ENCODE data around the gene HSP90AB1. TPM values are rescaled to one million over a fixed set of nuclear protein-coding genes. Genes with fewer than 3 reads are reported as not detected.

The HSP90AB1 gene
- polyA plus RNA-seq, 2 of the 4 experiments (the other 2 are of a cell fraction), result 1,136 to 1,155 TPM

- no peak for DNase-seq (ENCODE audit: low read depth in 1 of 2, low spot score in 1 of 2)
- Histone ChIP-seq H3K27ac (no peak overlapping the region), H3K9me3 (no peaks in the 10 kb centered on the region), H3K4me2 (no peak overlapping the region), H3K4me1 (peaks cover 4% of the 10 kb centered on the region; the same call in 2 of the 3 replicates), H3K4me3 (no peak overlapping the region)
- FAIRE-seq, result no peak
- ChIA-PET CTCF (interaction anchor here (0.6 to 6.2 kb wide), 10 partner anchors 9 to 1882 kb away, joined by 3 to 181 read pairs (median 8); partner anchors contain the start of gene HSP90AB1), POLR2A (no interaction called here)
- no peak for ATAC-seq
- 0% methylated on average over 1 of the region's 1 CpG for WGBS (ENCODE audit: missing lambda C conversion rate)
- TF ChIP-seq JUNB (IDR thresholded peaks at IDR 0.05) (no peak), HES2 (IDR thresholded peaks at IDR 0.05) (no peak), USF2 (IDR thresholded peaks at IDR 0.05) (no peak), REST (IDR thresholded peaks at IDR 0.05) (no peak), EHMT2 (IDR thresholded peaks at IDR 0.05; ENCODE audit: low read depth) (no peak), HOXA7 (CRISPR knock-in tag; IDR thresholded peaks at IDR 0.05) (no peak), ZSCAN20 (CRISPR knock-in tag; IDR thresholded peaks at IDR 0.05) (no peak), RARB (CRISPR knock-in tag; IDR thresholded peaks at IDR 0.05) (no peak), NPAS2 (CRISPR knock-in tag; IDR thresholded peaks at IDR 0.05; ENCODE audit: borderline replicate concordance) (no peak), PBX3 (IDR thresholded peaks at IDR 0.05) (no peak), CBX2 (IDR thresholded peaks at IDR 0.05; ENCODE audit: borderline replicate concordance, low read depth) (no peak), E2F6 (IDR thresholded peaks at IDR 0.05; ENCODE audit: borderline replicate concordance, low read depth) (no peak), FOSL2 (IDR thresholded peaks at IDR 0.05) (no peak), FOSL2 (CRISPR knock-in tag; IDR thresholded peaks at IDR 0.05) (no peak), NR3C1 (IDR thresholded peaks at IDR 0.05) (no peak)
Measured at GRCh38 chr6:44269178-44269920, 22.4 kb downstream of the HSP90AB1 start.

GRCh38 chr6:44269921-44270525 is 23.1 kb downstream of the HSP90AB1 start, which contains the start of gene TMEM151B:
Gene TMEM151B, plus strand, starts transcription at chr6:44270450. Its CDS starts 293 bp downstream, at chr6:44270743.
- ATAC-seq, result no peak
- no peaks in the 10 kb centered on the region for H3K9me3 ChIP-seq
- no peak for DNase-seq (ENCODE audit: low read depth in 1 of 2, low spot score in 1 of 2)
- POLR2A ChIA-PET, result no interaction called here
- no peak for FAIRE-seq
- 72% methylated on average over 9 of the region's 29 CpGs for WGBS (ENCODE audit: missing lambda C conversion rate)
- H3K27ac ChIP-seq, result peak within 1 kb of the TSS; percentile 5 to 75; a peak in 3 of 6 replicates
- peak within 1 kb of the TSS; percentile 96 for H3K4me2 ChIP-seq
- H3K4me1 ChIP-seq, result peaks cover 3% of the 10 kb centered on the region; the same call in 1 of the 3 replicates
- TF ChIP-seq HDAC2 (IDR thresholded peaks at IDR 0.05), result no peak
- TF ChIP-seq SREBF2 (IDR thresholded peaks at IDR 0.05), result no peak
- TF ChIP-seq EHF (CRISPR knock-in tag; IDR thresholded peaks at IDR 0.05), result no peak
- TF ChIP-seq GATA3 (IDR thresholded peaks at IDR 0.05; ENCODE audit: borderline replicate concordance), result no peak
- no peak for TF ChIP-seq CBX2 (IDR thresholded peaks at IDR 0.05; ENCODE audit: borderline replicate concordance, low read depth)
- no peak for TF ChIP-seq EHMT2 (IDR thresholded peaks at IDR 0.05; ENCODE audit: low read depth)
- no peak for TF ChIP-seq REST (IDR thresholded peaks at IDR 0.05)
- CTCF ChIA-PET, result interaction anchor here (0.7 to 6.2 kb wide), 6 partner anchors 16 to 154 kb away, joined by 3 to 181 read pairs (median 14); no protein-coding TSS in a partner anchor
- H3K4me3 ChIP-seq, result peak within 1 kb of the TSS; percentile 53

Data from A549 (cell line).